ENCODE measurements around the gene KLHL15.

The KLHL15 gene

GRCh38 chrX:23952391-23952790 lies 74.6 kb downstream of the KLHL15 start:
- Histone ChIP-seq H3K36me3 (ENCODE audit: control insufficient read depth, insufficient read depth, low read length) (no peaks in the 10 kb centered on the region), H3K27me3 (replicated peaks; ENCODE audit: control insufficient read depth, insufficient read depth, low read length) (no peaks in the 10 kb centered on the region), H3K4me3 (replicated peaks; ENCODE audit: low read depth, low read length) (no peak overlapping the region)
- TF ChIP-seq, protein P1, sequence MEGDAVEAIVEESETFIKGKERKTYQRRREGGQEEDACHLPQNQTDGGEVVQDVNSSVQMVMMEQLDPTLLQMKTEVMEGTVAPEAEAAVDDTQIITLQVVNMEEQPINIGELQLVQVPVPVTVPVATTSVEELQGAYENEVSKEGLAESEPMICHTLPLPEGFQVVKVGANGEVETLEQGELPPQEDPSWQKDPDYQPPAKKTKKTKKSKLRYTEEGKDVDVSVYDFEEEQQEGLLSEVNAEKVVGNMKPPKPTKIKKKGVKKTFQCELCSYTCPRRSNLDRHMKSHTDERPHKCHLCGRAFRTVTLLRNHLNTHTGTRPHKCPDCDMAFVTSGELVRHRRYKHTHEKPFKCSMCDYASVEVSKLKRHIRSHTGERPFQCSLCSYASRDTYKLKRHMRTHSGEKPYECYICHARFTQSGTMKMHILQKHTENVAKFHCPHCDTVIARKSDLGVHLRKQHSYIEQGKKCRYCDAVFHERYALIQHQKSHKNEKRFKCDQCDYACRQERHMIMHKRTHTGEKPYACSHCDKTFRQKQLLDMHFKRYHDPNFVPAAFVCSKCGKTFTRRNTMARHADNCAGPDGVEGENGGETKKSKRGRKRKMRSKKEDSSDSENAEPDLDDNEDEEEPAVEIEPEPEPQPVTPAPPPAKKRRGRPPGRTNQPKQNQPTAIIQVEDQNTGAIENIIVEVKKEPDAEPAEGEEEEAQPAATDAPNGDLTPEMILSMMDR (IDR thresholded peaks at IDR 0.05; ENCODE audit: insufficient read depth, low read length, poor library complexity, severe bottlenecking) = no peak
- no peak for DNase-seq (ENCODE audit: extremely low read depth, insufficient read length)

DNA sequence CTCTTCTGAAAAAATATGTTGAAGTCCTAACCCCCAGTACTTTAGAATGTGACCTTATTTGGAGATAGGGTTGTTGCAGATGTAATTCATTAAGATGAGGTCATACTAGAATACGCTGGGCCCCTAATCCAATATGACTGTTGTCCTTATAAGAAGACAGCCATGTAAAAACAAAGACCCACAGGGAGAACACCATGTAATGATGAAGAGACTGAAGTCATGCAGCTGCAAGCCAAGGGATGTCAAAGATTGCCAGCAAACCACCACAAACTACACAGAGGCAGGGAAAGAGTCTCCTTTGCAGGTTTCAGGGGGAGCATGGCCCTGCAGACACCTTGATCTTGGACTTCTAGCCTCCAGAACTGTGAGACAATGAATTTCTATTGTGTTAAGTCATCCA lies 81.8 kb downstream of the KLHL15 start:
- TF ChIP-seq, protein P1 (IDR thresholded peaks at IDR 0.05; ENCODE audit: insufficient read depth, low read length, poor library complexity, severe bottlenecking) = no peak
- H3K36me3 ChIP-seq (ENCODE audit: control insufficient read depth, insufficient read depth, low read length) = no peaks in the 10 kb centered on the region
- no peak overlapping the region for H3K4me3 ChIP-seq (replicated peaks; ENCODE audit: low read depth, low read length)
- H3K27me3 ChIP-seq (replicated peaks; ENCODE audit: control insufficient read depth, insufficient read depth, low read length) = no peaks in the 10 kb centered on the region
- no peak for DNase-seq (ENCODE audit: extremely low read depth, insufficient read length)

- Histone ChIP-seq H3K27me3 (replicated peaks; ENCODE audit: control insufficient read depth, insufficient read depth, low read length) (no peaks in the 10 kb centered on the region), H3K36me3 (ENCODE audit: control insufficient read depth, insufficient read depth, low read length) (no peaks in the 10 kb centered on the region), H3K4me3 (replicated peaks; ENCODE audit: low read depth, low read length) (no peak overlapping the region)
- no peak for DNase-seq (ENCODE audit: extremely low read depth, insufficient read length)
- TF ChIP-seq, protein P1 (IDR thresholded peaks at IDR 0.05; ENCODE audit: insufficient read depth, low read length, poor library complexity, severe bottlenecking) = no peak
These were observed 82.8 kb downstream of the KLHL15 start for GRCh38 chrX:23944234-23944633.

DNA sequence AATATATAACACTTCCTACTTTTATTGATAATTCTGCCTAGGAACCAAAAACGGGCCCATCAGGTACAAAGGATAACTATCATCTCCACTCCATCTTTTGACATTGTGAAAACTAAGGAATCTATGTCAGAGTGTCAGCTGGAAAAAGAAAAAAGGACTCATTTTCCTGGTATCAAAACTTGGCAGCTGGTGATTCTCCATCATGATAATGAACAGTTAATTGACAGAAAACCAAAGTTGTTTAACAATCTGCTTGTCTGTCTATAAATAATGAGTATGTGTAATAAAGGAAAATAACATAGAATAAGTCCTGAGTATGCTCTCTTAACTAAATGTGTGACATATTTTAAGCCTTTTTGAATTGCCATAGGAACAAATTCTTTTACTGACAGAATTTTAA lies 87.8 kb downstream of the KLHL15 start:
- DNase-seq (ENCODE audit: extremely low read depth, insufficient read length) = no peak
- TF ChIP-seq, protein P1 (IDR thresholded peaks at IDR 0.05; ENCODE audit: insufficient read depth, low read length, poor library complexity, severe bottlenecking) = no peak
- Histone ChIP-seq H3K27me3 (replicated peaks; ENCODE audit: control insufficient read depth, insufficient read depth, low read length) (no peaks in the 10 kb centered on the region), H3K36me3 (ENCODE audit: control insufficient read depth, insufficient read depth, low read length) (no peaks in the 10 kb centered on the region), H3K4me3 (replicated peaks; ENCODE audit: low read depth, low read length) (no peak overlapping the region)

- no peaks in the 10 kb centered on the region for H3K36me3 ChIP-seq (ENCODE audit: control insufficient read depth, insufficient read depth, low read length)
- no peak for DNase-seq (ENCODE audit: extremely low read depth, insufficient read length)
These were observed 88.3 kb downstream of the KLHL15 start for GRCh38 chrX:23938690-23939089.

More at GRCh38 chrX:23938690-23939089, 88.3 kb downstream of the KLHL15 start:
- Histone ChIP-seq H3K4me3 (replicated peaks; ENCODE audit: low read depth, low read length) (no peak overlapping the region), H3K27me3 (replicated peaks; ENCODE audit: control insufficient read depth, insufficient read depth, low read length) (no peaks in the 10 kb centered on the region)
- TF ChIP-seq, protein P1 (IDR thresholded peaks at IDR 0.05; ENCODE audit: insufficient read depth, low read length, poor library complexity, severe bottlenecking) = no peak

Data from GM06990 (cell line).